HCT116 (cell line): ENCODE data around the gene RNF32. TPM values are rescaled to one million over a fixed set of nuclear protein-coding genes. Genes with fewer than 3 reads are reported as not detected.

Experiments used
- ATAC-seq: fragments of 200-7000 bp; cut with Tn5 transposase; 2 replicates; pipeline ENCODE4 v1.9.1; 2020; ENCODE audit warnings: mild to moderate bottlenecking, moderate library complexity
- BruUV-seq: library from RNA; stranded (reverse); fragments of 400-500 nt; replicated peaks from 2 replicates; lab custom pipeline; 2021; lab: Mats Ljungman, UMichigan
- CTCF ChIA-PET: fragments of 300-600 bp; sonication (Branson Sonifier 250); formaldehyde crosslinking; loops from one replicate; lab custom pipeline; 2021; ENCODE audit warnings: antibody characterized with exemption; lab: Charles Lee
- POLR2A ChIA-PET: fragments of 300-600, 350-600 bp; sonication (Branson Sonifier 250); formaldehyde crosslinking; loops from one replicate; lab custom pipeline; 2021; ENCODE audit warnings: antibody characterized with exemption; lab: Charles Lee
- RAD21 ChIA-PET, 2 experiments: fragments of 300-600 bp; sonication (Branson Sonifier 250); formaldehyde crosslinking; loops; one replicate each; lab custom pipeline; 2023; ENCODE audit warnings: low total read pairs in 2 of 2; ENCODE audit not compliant: uncharacterized antibody in 2 of 2, unreplicated experiment in 2 of 2, low non-redundant PET in 1 of 2; lab: Charles Lee
- DNase-seq: peaks from one replicate; pipeline ENCODE4 v3.0.0-alpha.2; 2010; ENCODE audit warnings: low read depth, low spot score
- H2AFZ ChIP-seq: fragments of 200-600 bp; shearing (Covaris generic), sonication (generic); 2 replicates; pipeline ENCODE4 v1.6.1; 2017; ENCODE audit warnings: low read depth, mixed run types, mixed read lengths, antibody characterized with exemption, low read length; ENCODE audit not compliant: poor library complexity, severe bottlenecking
- H3K27ac ChIP-seq: 2 replicates; pipeline ENCODE4 v1.5.1; 2012; ENCODE audit warnings: low read depth, low read length
- H3K27me3 ChIP-seq: fragments of 200-600 bp; sonication (generic); 2 replicates; pipeline ENCODE4 v1.6.1; 2016; ENCODE audit warnings: mixed run types, low read length, mixed read lengths; ENCODE audit not compliant: insufficient read depth
- H3K36me3 ChIP-seq, 2 experiments: fragments of 200-500 bp in 1 of 2; fragments of 200-600 bp in 1 of 2; sonication (Bioruptor generic) in 1 of 2; sonication (generic) in 1 of 2; 2 replicates each; pipeline versions ENCODE4 v1.5.1 to v1.6.1; 2014 to 2016; ENCODE audit warnings: low read length in 2 of 2, inconsistent platforms in 1 of 2, mixed read lengths in 1 of 2, mixed run types in 1 of 2; ENCODE audit not compliant: insufficient read depth in 2 of 2, control insufficient read depth in 1 of 2
- H3K4me1 ChIP-seq, 2 experiments: fragments of 200-600 bp in 1 of 2; sonication (generic) in 1 of 2; 2 replicates each; pipeline versions ENCODE4 v1.5.1 to v1.6.1; 2012 to 2017; ENCODE audit warnings: low read length in 2 of 2, inconsistent platforms in 1 of 2, mild to moderate bottlenecking in 1 of 2, mixed read lengths in 1 of 2, mixed run types in 1 of 2, moderate library complexity in 1 of 2; ENCODE audit not compliant: insufficient read depth in 2 of 2, control insufficient read depth in 1 of 2
- H3K4me2 ChIP-seq: fragments of 200-600 bp; sonication (generic); 2 replicates; pipeline ENCODE4 v1.6.1; 2017; ENCODE audit warnings: mixed run types, low read length, mixed read lengths
- H3K4me3 ChIP-seq, 2 experiments: fragments of 200-600 bp in 1 of 2; sonication (generic) in 1 of 2; replicated peaks in 1 of 2; 2 replicates each; pipeline ENCODE4 v1.5.1; 2011 to 2016; ENCODE audit warnings: low read length in 2 of 2, control low read depth in 1 of 2, low read depth in 1 of 2, mild to moderate bottlenecking in 1 of 2, mixed read lengths in 1 of 2, mixed run types in 1 of 2
- H3K79me2 ChIP-seq: fragments of 200-600 bp; sonication (generic); 2 replicates; pipeline ENCODE4 v1.6.1; 2017; ENCODE audit warnings: mild to moderate bottlenecking, mixed run types, low read length, moderate library complexity, mixed read lengths; ENCODE audit not compliant: insufficient read depth
- H3K9ac ChIP-seq: fragments of 200-600 bp; sonication (generic); 2 replicates; pipeline ENCODE4 v1.6.1; 2016; ENCODE audit warnings: low read length, mixed read lengths
- H3K9me2 ChIP-seq: fragments of 200-600 bp; sonication (generic), shearing (Covaris generic); 2 replicates; pipeline ENCODE4 v1.6.1; 2017; ENCODE audit warnings: mixed run types, mild to moderate bottlenecking, moderate library complexity; ENCODE audit not compliant: insufficient read depth
- H3K9me3 ChIP-seq, 2 experiments: fragments of 200-500 bp in 1 of 2; fragments of 200-600 bp in 1 of 2; sonication (Bioruptor generic) in 1 of 2; sonication (generic) in 1 of 2; 2 replicates each; pipeline ENCODE4 v1.6.1; 2014 to 2017; ENCODE audit warnings: low read length in 2 of 2, mixed read lengths in 2 of 2, inconsistent platforms in 1 of 2, low read depth in 1 of 2, mild to moderate bottlenecking in 1 of 2, mixed run types in 1 of 2, moderate library complexity in 1 of 2; ENCODE audit not compliant: control insufficient read depth in 1 of 2, insufficient read depth in 1 of 2
- H4K20me1 ChIP-seq: fragments of 200-600 bp; sonication (generic), shearing (Covaris generic); 2 replicates; pipeline ENCODE4 v1.6.1; 2017; ENCODE audit warnings: mixed run types, mild to moderate bottlenecking, moderate library complexity; ENCODE audit not compliant: insufficient read depth
- ATF3 ChIP-seq: IDR thresholded peaks from 2 replicates; pipeline ENCODE4 v1.6.1; 2012
- CBX3 ChIP-seq: IDR thresholded peaks from 2 replicates; pipeline ENCODE4 v1.6.1; 2012; ENCODE audit warnings: low read depth
- CEBPB ChIP-seq: IDR thresholded peaks from 2 replicates; pipeline ENCODE4 v1.6.1; 2012; ENCODE audit warnings: low read depth
- CTCF ChIP-seq, 3 experiments: fragments of 200-600 bp in 1 of 3; sonication (generic) in 1 of 3; IDR thresholded peaks in 2 of 3; conservative IDR thresholded peaks in 1 of 3; 2 replicates each; pipeline ENCODE4 v1.5.1; 2012 to 2017; ENCODE audit warnings: low read depth in 2 of 3, low read length in 2 of 3, antibody characterized with exemption in 1 of 3, borderline replicate concordance in 1 of 3, control low read depth in 1 of 3, mild to moderate bottlenecking in 1 of 3, mixed read lengths in 1 of 3, mixed run types in 1 of 3, moderate library complexity in 1 of 3; ENCODE audit not compliant: insufficient read depth in 1 of 3
- ELF1 ChIP-seq: IDR thresholded peaks from 2 replicates; pipeline ENCODE4 v1.6.1; 2012; ENCODE audit warnings: low read depth, borderline replicate concordance
- EZH2 ChIP-seq: fragments of 200-600 bp; sonication (generic); IDR thresholded peaks from 2 replicates; pipeline ENCODE4 v1.6.1; 2017; ENCODE audit warnings: antibody characterized with exemption, mixed run types
- EZH2phosphoT487 ChIP-seq: fragments of 200-600 bp; IDR thresholded peaks from 2 replicates; pipeline ENCODE4 v1.6.1; 2018; ENCODE audit warnings: antibody characterized with exemption, borderline replicate concordance
- POLR2AphosphoS5 ChIP-seq: IDR thresholded peaks from 2 replicates; pipeline ENCODE4 v1.6.1; 2011; ENCODE audit warnings: mild to moderate bottlenecking, low read depth, low read length, moderate library complexity
- RAD21 ChIP-seq: IDR thresholded peaks from 2 replicates; pipeline ENCODE4 v1.6.1; 2012; ENCODE audit warnings: low read depth, mild to moderate bottlenecking
- REST ChIP-seq: IDR thresholded peaks from 2 replicates; pipeline ENCODE4 v1.6.1; 2012; ENCODE audit warnings: low read depth
- SIN3A ChIP-seq: IDR thresholded peaks from 2 replicates; pipeline ENCODE4 v1.6.1; 2012; ENCODE audit warnings: low read depth
- SP1 ChIP-seq: IDR thresholded peaks from 2 replicates; pipeline ENCODE4 v1.6.1; 2012; ENCODE audit warnings: low read depth
- intact Hi-C: fragments of 100-400 bp; cut with micrococcal nuclease; formaldehyde crosslinking; loops from 2 replicates; pipeline ENCODE4 v1.10.0; 2022
- total RNA-seq: library from RNA; stranded (reverse); gene quantifications from one replicate; pipeline ENCODE4 v1.2.1, GENCODE V29; 2021; ENCODE audit not compliant: unreplicated experiment

Gene RNF32
- total RNA-seq, 1 experiment from 2014 or later: 3.4 TPM

- ChIA-PET RAD21 (no interaction called here), POLR2A (no interaction called here), CTCF (no interaction called here)
- DNase-seq: no peak
- H3K9me2 ChIP-seq: no peaks in the 10 kb centered on the region
- no peaks in the 10 kb centered on the region for H3K79me2 ChIP-seq
- H3K27me3 ChIP-seq: no peaks in the 10 kb centered on the region
- no peaks in the 10 kb centered on the region for H3K9me3 ChIP-seq
- intact Hi-C loops: no loop called here
- no peak overlapping the region for H3K9ac ChIP-seq
- H3K4me3 ChIP-seq: no peak overlapping the region
- H3K4me1 ChIP-seq: peaks cover 0 to 8% of the 10 kb centered on the region in 2 experiments; a peak in 2 of 4 replicates
- no peak for TF ChIP-seq REST
- no peak for TF ChIP-seq CBX3
- no peak for TF ChIP-seq CEBPB
- TF ChIP-seq SP1: no peak
- TF ChIP-seq ELF1: no peak
- no peak for TF ChIP-seq EZH2phosphoT487
- TF ChIP-seq ATF3: no peak
- TF ChIP-seq RAD21: no peak
- TF ChIP-seq EZH2: no peak
- no peak for TF ChIP-seq POLR2AphosphoS5
- no peak for TF ChIP-seq SIN3A
- TF ChIP-seq CTCF (IDR thresholded peaks at IDR 0.05 in 2 of 3, conservative IDR thresholded peaks at IDR 0.05 in 1 of 3; ENCODE audit: borderline replicate concordance in 1 of 3, insufficient read depth in 1 of 3, low read depth in 2 of 3, low read length in 2 of 3): no peak
- no peak overlapping the region for H2AFZ ChIP-seq
- no peaks in the 10 kb centered on the region for H4K20me1 ChIP-seq
- no peak overlapping the region for H3K27ac ChIP-seq
- no peak for ATAC-seq
- H3K4me2 ChIP-seq: no peak overlapping the region
- BruUV-seq: no TSS peak
- no peaks in the 10 kb centered on the region for H3K36me3 ChIP-seq
Observed at GRCh38 chr7:156608173-156608478, 32.4 kb upstream of the RNF32 start.
